ENCODE measurements around the gene KCNIP4. TPM values are rescaled to one million over a fixed set of nuclear protein-coding genes. Genes with fewer than 3 reads are reported as not detected.

The KCNIP4 gene
- total and polyA plus RNA-seq, 2 of the 4 experiments (the other 2 are of a cell fraction) = not detected

- Histone ChIP-seq H3K79me1 (ENCODE audit: low read depth in 1 of 2, low read length in 2 of 2) (no peaks in the 10 kb centered on the region), H2BK20ac (ENCODE audit: low read depth, low read length) (no peak overlapping the region), H3K9me1 (ENCODE audit: insufficient read depth, low read length) (no peaks in the 10 kb centered on the region), H3K27ac (ENCODE audit: insufficient read depth, low read length) (no peak overlapping the region), H3K36me3 (ENCODE audit: control insufficient read depth, insufficient read depth, low read length) (no peaks in the 10 kb centered on the region), H2AFZ (replicated peaks; ENCODE audit: low read length, poor library complexity) (no peak overlapping the region), H2BK120ac (ENCODE audit: low read depth, low read length) (no peak overlapping the region), H3K18ac (ENCODE audit: low read depth, low read length) (no peak overlapping the region), H3K4me2 (ENCODE audit: low read depth, low read length) (no peak overlapping the region), H2BK5ac (ENCODE audit: low read depth, low read length, poor library complexity, severe bottlenecking) (no peak overlapping the region), H4K8ac (ENCODE audit: low read depth in 2 of 2, low read length in 2 of 2) (no peak overlapping the region), H2BK15ac (ENCODE audit: low read depth, low read length) (no peak overlapping the region), H4K5ac (ENCODE audit: low read depth, low read length) (no peak overlapping the region), H3K23ac (ENCODE audit: low read depth, low read length) (no peak overlapping the region), H3K9ac (ENCODE audit: low read depth, low read length) (no peak overlapping the region), H3K27me3 (ENCODE audit: control insufficient read depth, insufficient read depth, low read length) (no peaks in the 10 kb centered on the region), H3K14ac (replicated peaks; ENCODE audit: low read depth, low read length) (no peak overlapping the region), H4K20me1 (ENCODE audit: insufficient read depth, low read length) (no peaks in the 10 kb centered on the region), H3K56ac (ENCODE audit: extremely low read depth, insufficient read depth, low read length) (no peak overlapping the region), H4K91ac (ENCODE audit: insufficient read depth, low read depth, low read length) (no peak overlapping the region), H3K4me1 (ENCODE audit: control insufficient read depth, insufficient read depth, low read length) (no peaks in the 10 kb centered on the region), H3K4ac (ENCODE audit: low read depth, low read length) (no peak overlapping the region), H2AK9ac (replicated peaks; ENCODE audit: low read depth, low read length, poor library complexity) (no peak overlapping the region), H3K4me3 (ENCODE audit: insufficient read depth, low read depth, low read length) (no peak overlapping the region), H2AK5ac (ENCODE audit: low read depth, low read length) (no peak overlapping the region), H3K9me3 (ENCODE audit: control insufficient read depth, insufficient read depth, low read length) (peaks cover 10% of the 10 kb centered on the region)
- ChIA-PET POLR2A (ENCODE audit: unreplicated experiment) (no interaction called here), CTCF (no interaction called here)
- BruUV-seq (replicated peaks) = no TSS peak
- DNase-seq (no peak), ATAC-seq (ENCODE audit: low read depth) (no peak)
- intact Hi-C loops (cut with micrococcal nuclease) = no loop called here
- dilution Hi-C loops (cut with HindIII; ENCODE audit: low sequenced_read_pairs, unreplicated experiment) = no loop called here
- WGBS, 2 experiments (ENCODE audit: extremely low coverage in 2 of 2, insufficient read length in 1 of 2) = 40% methylated on average over 1 of the region's 4 CpGs; no CpG with 5 or more reads in 1 of the 2 experiments
- in situ Hi-C loops (cut with MboI; ENCODE audit: low sequenced_read_pairs) = no loop called here
- TF ChIP-seq CHD1 (IDR thresholded peaks at IDR 0.05; ENCODE audit: low read depth, low read length) = no peak
- TF ChIP-seq MAFK (IDR thresholded peaks at IDR 0.05; ENCODE audit: low read depth, low read length) = no peak
- TF ChIP-seq SMC3 (IDR thresholded peaks at IDR 0.05; ENCODE audit: low read depth, low read length) = no peak
- no peak for TF ChIP-seq MXI1 (IDR thresholded peaks at IDR 0.05; ENCODE audit: borderline replicate concordance, low read depth, low read length)
- no peak for TF ChIP-seq RFX5 (IDR thresholded peaks at IDR 0.05; ENCODE audit: low read depth, low read length)
- TF ChIP-seq CEBPB (IDR thresholded peaks at IDR 0.05; ENCODE audit: low read depth, low read length) = no peak
- no peak for TF ChIP-seq MAZ (IDR thresholded peaks at IDR 0.05; ENCODE audit: borderline replicate concordance, low read depth, low read length)
- TF ChIP-seq USF2 (IDR thresholded peaks at IDR 0.05; ENCODE audit: low read depth, low read length) = no peak
- no peak for TF ChIP-seq NFE2L2 (IDR thresholded peaks at IDR 0.05; ENCODE audit: low read depth, low read length)
- TF ChIP-seq POLR2A (IDR thresholded peaks at IDR 0.05; ENCODE audit: low read depth, low read length) = no peak
- no peak for TF ChIP-seq FOS (IDR thresholded peaks at IDR 0.05; ENCODE audit: low read depth, low read length)
- no peak for TF ChIP-seq RCOR1 (IDR thresholded peaks at IDR 0.05; ENCODE audit: insufficient replicate concordance, low read length)
- TF ChIP-seq BHLHE40 (IDR thresholded peaks at IDR 0.05; ENCODE audit: low read depth, low read length) = no peak
Measured at GRCh38 chr4:21467551-21467950, 481.0 kb downstream of the KCNIP4 start.
